Osteoblast (primary cell): ENCODE results near the gene MCUR1. TPM values are rescaled to one million over a fixed set of nuclear protein-coding genes. Genes with fewer than 3 reads are reported as not detected.
"Not testable (repeated sequence)": the region's sequence is repeated elsewhere in the genome, so short reads cannot be mapped to it uniquely, and the experiment has no call there.

Experiments
- DNase-seq: peaks from one replicate; pipeline ENCODE4 v3.0.0; 2011; ENCODE audit warnings: low spot score, mixed read lengths; ENCODE audit not compliant: insufficient read length; ENCODE audit errors: missing footprints
- H2AFZ ChIP-seq: 2 replicates; pipeline ENCODE4 v1.6.0; 2011; ENCODE audit warnings: mild to moderate bottlenecking, low read length
- H3K27ac ChIP-seq: 2 replicates; pipeline ENCODE4 v1.5.1; 2011; ENCODE audit warnings: mild to moderate bottlenecking, low read depth, low read length, moderate library complexity
- H3K27me3 ChIP-seq: 2 replicates; pipeline ENCODE4 v1.6.0; 2012; ENCODE audit warnings: mild to moderate bottlenecking, control low read depth, inconsistent platforms, low read length, moderate library complexity; ENCODE audit not compliant: insufficient read depth
- H3K36me3 ChIP-seq: 2 replicates; pipeline ENCODE4 v1.5.1; 2011; ENCODE audit warnings: mild to moderate bottlenecking, low read length, control low read depth, moderate library complexity; ENCODE audit not compliant: insufficient read depth
- H3K4me1 ChIP-seq: 2 replicates; pipeline ENCODE4 v1.5.1; 2011; ENCODE audit warnings: mild to moderate bottlenecking, low read length, control low read depth, moderate library complexity; ENCODE audit not compliant: insufficient read depth
- H3K4me2 ChIP-seq: 2 replicates; pipeline ENCODE4 v1.6.0; 2011; ENCODE audit warnings: mild to moderate bottlenecking, low read length; ENCODE audit not compliant: insufficient read depth
- H3K4me3 ChIP-seq: fragments of 200-600 bp; sonication (generic); 3 replicates; pipeline ENCODE4 v1.5.1; 2012; ENCODE audit warnings: mild to moderate bottlenecking, low read length, inconsistent platforms; ENCODE audit not compliant: insufficient read depth
- H3K79me2 ChIP-seq: 2 replicates; pipeline ENCODE4 v1.6.0; 2012; ENCODE audit warnings: mild to moderate bottlenecking, low read length, control low read depth, inconsistent platforms; ENCODE audit not compliant: insufficient read depth
- H3K9me3 ChIP-seq: 2 replicates; pipeline ENCODE4 v1.5.1; 2011; ENCODE audit warnings: low read depth, low read length, control low read depth
- H4K20me1 ChIP-seq: 2 replicates; pipeline ENCODE4 v1.6.0; 2012; ENCODE audit warnings: mild to moderate bottlenecking, low read length, control low read depth; ENCODE audit not compliant: insufficient read depth
- CTCF ChIP-seq: IDR thresholded peaks from 2 replicates; pipeline ENCODE4 v1.5.1; 2011; ENCODE audit warnings: mild to moderate bottlenecking, low read depth, low read length, moderate library complexity; ENCODE audit errors: extremely low read depth
- total RNA-seq: library from RNA; depleted of rRNA; stranded (reverse); fragments of >200 nt; gene quantifications from 2 replicates; pipeline ENCODE4 v1.2.3, GENCODE V29; 2012

Gene MCUR1
- total RNA-seq, 1 donor = 14.8 TPM

- TF ChIP-seq CTCF = no peak
- Histone ChIP-seq H3K4me3 (no peak overlapping the region), H3K4me1 (no peaks in the 10 kb centered on the region), H2AFZ (no peak overlapping the region), H3K27ac (no peak overlapping the region), H3K9me3 (no peaks in the 10 kb centered on the region), H3K4me2 (no peak overlapping the region), H3K27me3 (no peaks in the 10 kb centered on the region), H3K79me2 (no peaks in the 10 kb centered on the region), H4K20me1 (no peaks in the 10 kb centered on the region), H3K36me3 (no peaks in the 10 kb centered on the region)
- DNase-seq = no peak
These were observed 24.3 kb upstream of the MCUR1 start for GRCh38 chr6:13838616-13839015.

- H3K36me3 ChIP-seq = no peaks in the 10 kb centered on the region
- no peaks in the 10 kb centered on the region for H3K9me3 ChIP-seq
- no peak overlapping the region for H2AFZ ChIP-seq
- H3K27me3 ChIP-seq = no peaks in the 10 kb centered on the region
- no peak overlapping the region for H3K4me2 ChIP-seq
- no peaks in the 10 kb centered on the region for H3K4me1 ChIP-seq
- no peaks in the 10 kb centered on the region for H3K79me2 ChIP-seq
- no peak overlapping the region for H3K27ac ChIP-seq
- DNase-seq = no peak
- no peak overlapping the region for H3K4me3 ChIP-seq
- H4K20me1 ChIP-seq = no peaks in the 10 kb centered on the region
- no peak for TF ChIP-seq CTCF
These were observed 21.8 kb upstream of the MCUR1 start for GRCh38 chr6:13836170-13836569.

- Histone ChIP-seq H3K4me2 (no peak overlapping the region), H3K4me3 (no peak overlapping the region), H3K4me1 (no peaks in the 10 kb centered on the region), H3K27ac (no peak overlapping the region), H4K20me1 (no peaks in the 10 kb centered on the region), H3K9me3 (no peaks in the 10 kb centered on the region), H3K36me3 (no peaks in the 10 kb centered on the region), H3K79me2 (no peaks in the 10 kb centered on the region), H3K27me3 (no peaks in the 10 kb centered on the region), H2AFZ (no peak overlapping the region)
- no peak for DNase-seq
- no peak for TF ChIP-seq CTCF
These were observed 20.4 kb upstream of the MCUR1 start for GRCh38 chr6:13834790-13835189.

GRCh38 chr6:13834018-13834417 lies 19.7 kb upstream of the MCUR1 start:
- not testable (repeated sequence) for H3K9me3 ChIP-seq, H3K27me3 ChIP-seq

GRCh38 chr6:13832778-13833177 lies 18.4 kb upstream of the MCUR1 start:
- no peak for TF ChIP-seq CTCF
- no peak for DNase-seq
- no peak overlapping the region for H2AFZ ChIP-seq
- no peaks in the 10 kb centered on the region for H3K27me3 ChIP-seq
- no peaks in the 10 kb centered on the region for H3K79me2 ChIP-seq
- H3K4me1 ChIP-seq = no peaks in the 10 kb centered on the region
- H3K36me3 ChIP-seq = no peaks in the 10 kb centered on the region
- no peak overlapping the region for H3K4me3 ChIP-seq
- no peak overlapping the region for H3K27ac ChIP-seq
- no peaks in the 10 kb centered on the region for H4K20me1 ChIP-seq
- no peak overlapping the region for H3K4me2 ChIP-seq
- no peaks in the 10 kb centered on the region for H3K9me3 ChIP-seq

More at GRCh38 chr6:13834018-13834417, 19.7 kb upstream of the MCUR1 start:
- H3K4me2 ChIP-seq, H3K27ac ChIP-seq, H3K36me3 ChIP-seq, H3K4me3 ChIP-seq, H3K4me1 ChIP-seq, H4K20me1 ChIP-seq, H2AFZ ChIP-seq, DNase-seq, H3K79me2 ChIP-seq: not testable (repeated sequence)
